Liver (tissue), 3 donors: ENCODE results near the gene LRIT2.

Source experiments
- EGR1 ChIP-seq, 2 donors: IDR thresholded peaks; 2 replicates each; pipeline ENCODE4 v1.6.1; 2016 to 2018; ENCODE audit warnings: antibody characterized with exemption in 2 of 2, low read depth in 2 of 2
- FOXA2 ChIP-seq: IDR thresholded peaks from 2 replicates; pipeline ENCODE4 v1.6.1; 2016; ENCODE audit warnings: antibody characterized with exemption
- HNF4A ChIP-seq, 2 donors: conservative IDR thresholded peaks; 2 replicates each; pipeline ENCODE4 v1.6.1; 2016; ENCODE audit warnings: antibody characterized with exemption in 2 of 2, mild to moderate bottlenecking in 2 of 2
- RAD21 ChIP-seq, 2 donors: IDR thresholded peaks; 2 replicates each; pipeline ENCODE4 v1.6.1; 2016; ENCODE audit warnings: antibody characterized with exemption in 2 of 2, mild to moderate bottlenecking in 2 of 2
- TF ChIP-seq, protein P1 (sequence below): fragments of 150-350 bp; IDR thresholded peaks from 2 replicates; pipeline ENCODE4 v1.5.1; 2017; ENCODE audit warnings: improper control_type of control experiment, low read depth, low read length; ENCODE audit not compliant: missing input control
- TF ChIP-seq, protein P2 (sequence below): IDR thresholded peaks from 2 replicates; pipeline ENCODE4 v1.6.1; 2016; ENCODE audit warnings: antibody characterized with exemption
- TF ChIP-seq, protein P3 (sequence below): IDR thresholded peaks from 2 replicates; pipeline ENCODE4 v1.6.1; 2016; ENCODE audit warnings: antibody characterized with exemption, mild to moderate bottlenecking
- TF ChIP-seq, protein P4 (sequence below): IDR thresholded peaks from 2 replicates; pipeline ENCODE4 v1.6.1; 2016; ENCODE audit warnings: antibody characterized with exemption
- donor health status: healthy.
- donor health status: healthy.

DNA sequence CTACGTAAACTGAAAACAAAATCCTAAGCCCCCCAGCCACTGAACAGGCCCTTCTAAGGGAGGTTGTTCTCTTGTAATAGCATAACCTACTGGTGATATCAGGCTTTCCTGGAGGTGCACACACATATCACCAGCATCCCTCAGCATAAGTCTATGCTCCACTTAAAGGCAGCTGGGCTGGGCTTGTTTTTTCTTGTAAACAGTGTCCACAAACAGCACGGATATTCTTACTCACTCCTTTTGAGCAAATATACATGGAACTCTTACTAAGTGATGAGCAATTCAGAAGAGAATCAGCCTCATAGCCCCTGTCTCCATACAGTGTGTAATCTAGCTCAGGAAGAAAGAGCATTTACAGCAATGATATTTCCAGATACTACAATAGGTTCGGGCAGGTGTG is 13.6 kb upstream of the LRIT2 start:
- TF ChIP-seq, protein P1, sequence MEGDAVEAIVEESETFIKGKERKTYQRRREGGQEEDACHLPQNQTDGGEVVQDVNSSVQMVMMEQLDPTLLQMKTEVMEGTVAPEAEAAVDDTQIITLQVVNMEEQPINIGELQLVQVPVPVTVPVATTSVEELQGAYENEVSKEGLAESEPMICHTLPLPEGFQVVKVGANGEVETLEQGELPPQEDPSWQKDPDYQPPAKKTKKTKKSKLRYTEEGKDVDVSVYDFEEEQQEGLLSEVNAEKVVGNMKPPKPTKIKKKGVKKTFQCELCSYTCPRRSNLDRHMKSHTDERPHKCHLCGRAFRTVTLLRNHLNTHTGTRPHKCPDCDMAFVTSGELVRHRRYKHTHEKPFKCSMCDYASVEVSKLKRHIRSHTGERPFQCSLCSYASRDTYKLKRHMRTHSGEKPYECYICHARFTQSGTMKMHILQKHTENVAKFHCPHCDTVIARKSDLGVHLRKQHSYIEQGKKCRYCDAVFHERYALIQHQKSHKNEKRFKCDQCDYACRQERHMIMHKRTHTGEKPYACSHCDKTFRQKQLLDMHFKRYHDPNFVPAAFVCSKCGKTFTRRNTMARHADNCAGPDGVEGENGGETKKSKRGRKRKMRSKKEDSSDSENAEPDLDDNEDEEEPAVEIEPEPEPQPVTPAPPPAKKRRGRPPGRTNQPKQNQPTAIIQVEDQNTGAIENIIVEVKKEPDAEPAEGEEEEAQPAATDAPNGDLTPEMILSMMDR: no peak
- TF ChIP-seq, protein P2, sequence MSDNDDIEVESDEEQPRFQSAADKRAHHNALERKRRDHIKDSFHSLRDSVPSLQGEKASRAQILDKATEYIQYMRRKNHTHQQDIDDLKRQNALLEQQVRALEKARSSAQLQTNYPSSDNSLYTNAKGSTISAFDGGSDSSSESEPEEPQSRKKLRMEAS: no peak
- TF ChIP-seq, protein P3, sequence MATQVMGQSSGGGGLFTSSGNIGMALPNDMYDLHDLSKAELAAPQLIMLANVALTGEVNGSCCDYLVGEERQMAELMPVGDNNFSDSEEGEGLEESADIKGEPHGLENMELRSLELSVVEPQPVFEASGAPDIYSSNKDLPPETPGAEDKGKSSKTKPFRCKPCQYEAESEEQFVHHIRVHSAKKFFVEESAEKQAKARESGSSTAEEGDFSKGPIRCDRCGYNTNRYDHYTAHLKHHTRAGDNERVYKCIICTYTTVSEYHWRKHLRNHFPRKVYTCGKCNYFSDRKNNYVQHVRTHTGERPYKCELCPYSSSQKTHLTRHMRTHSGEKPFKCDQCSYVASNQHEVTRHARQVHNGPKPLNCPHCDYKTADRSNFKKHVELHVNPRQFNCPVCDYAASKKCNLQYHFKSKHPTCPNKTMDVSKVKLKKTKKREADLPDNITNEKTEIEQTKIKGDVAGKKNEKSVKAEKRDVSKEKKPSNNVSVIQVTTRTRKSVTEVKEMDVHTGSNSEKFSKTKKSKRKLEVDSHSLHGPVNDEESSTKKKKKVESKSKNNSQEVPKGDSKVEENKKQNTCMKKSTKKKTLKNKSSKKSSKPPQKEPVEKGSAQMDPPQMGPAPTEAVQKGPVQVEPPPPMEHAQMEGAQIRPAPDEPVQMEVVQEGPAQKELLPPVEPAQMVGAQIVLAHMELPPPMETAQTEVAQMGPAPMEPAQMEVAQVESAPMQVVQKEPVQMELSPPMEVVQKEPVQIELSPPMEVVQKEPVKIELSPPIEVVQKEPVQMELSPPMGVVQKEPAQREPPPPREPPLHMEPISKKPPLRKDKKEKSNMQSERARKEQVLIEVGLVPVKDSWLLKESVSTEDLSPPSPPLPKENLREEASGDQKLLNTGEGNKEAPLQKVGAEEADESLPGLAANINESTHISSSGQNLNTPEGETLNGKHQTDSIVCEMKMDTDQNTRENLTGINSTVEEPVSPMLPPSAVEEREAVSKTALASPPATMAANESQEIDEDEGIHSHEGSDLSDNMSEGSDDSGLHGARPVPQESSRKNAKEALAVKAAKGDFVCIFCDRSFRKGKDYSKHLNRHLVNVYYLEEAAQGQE: no peak
- TF ChIP-seq EGR1 (IDR thresholded peaks at IDR 0.05; ENCODE audit: low read depth in 2 of 2): no peak
- TF ChIP-seq RAD21 (IDR thresholded peaks at IDR 0.05): no peak
- TF ChIP-seq, protein P4, sequence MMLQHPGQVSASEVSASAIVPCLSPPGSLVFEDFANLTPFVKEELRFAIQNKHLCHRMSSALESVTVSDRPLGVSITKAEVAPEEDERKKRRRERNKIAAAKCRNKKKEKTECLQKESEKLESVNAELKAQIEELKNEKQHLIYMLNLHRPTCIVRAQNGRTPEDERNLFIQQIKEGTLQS: no peak
- TF ChIP-seq HNF4A (conservative IDR thresholded peaks at IDR 0.05): no peak
- TF ChIP-seq FOXA2: no peak
